ENCODE results near the gene AMBRA1.

The AMBRA1 gene

DNA sequence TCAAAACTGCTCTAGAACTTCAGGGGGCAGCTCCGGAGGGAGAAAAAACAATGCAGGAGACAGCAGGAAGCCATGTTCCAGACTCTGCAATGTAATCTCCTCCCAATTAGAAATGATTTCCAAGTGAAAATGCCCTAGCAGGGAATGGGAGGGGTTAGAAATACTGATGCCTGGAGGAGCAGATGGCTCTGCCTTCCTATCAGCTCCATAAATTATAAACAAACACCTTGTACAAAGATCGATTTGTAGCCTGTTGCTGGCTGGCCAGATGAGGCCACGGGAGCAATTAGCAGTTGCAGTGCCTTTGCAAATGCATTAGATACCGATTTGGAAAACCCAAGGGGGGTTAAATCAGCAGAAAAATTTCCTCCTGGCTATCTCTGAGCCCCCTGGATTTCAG is 155.6 kb downstream of the AMBRA1 start:
- no peak for DNase-seq (ENCODE audit: low spot score)

DNA sequence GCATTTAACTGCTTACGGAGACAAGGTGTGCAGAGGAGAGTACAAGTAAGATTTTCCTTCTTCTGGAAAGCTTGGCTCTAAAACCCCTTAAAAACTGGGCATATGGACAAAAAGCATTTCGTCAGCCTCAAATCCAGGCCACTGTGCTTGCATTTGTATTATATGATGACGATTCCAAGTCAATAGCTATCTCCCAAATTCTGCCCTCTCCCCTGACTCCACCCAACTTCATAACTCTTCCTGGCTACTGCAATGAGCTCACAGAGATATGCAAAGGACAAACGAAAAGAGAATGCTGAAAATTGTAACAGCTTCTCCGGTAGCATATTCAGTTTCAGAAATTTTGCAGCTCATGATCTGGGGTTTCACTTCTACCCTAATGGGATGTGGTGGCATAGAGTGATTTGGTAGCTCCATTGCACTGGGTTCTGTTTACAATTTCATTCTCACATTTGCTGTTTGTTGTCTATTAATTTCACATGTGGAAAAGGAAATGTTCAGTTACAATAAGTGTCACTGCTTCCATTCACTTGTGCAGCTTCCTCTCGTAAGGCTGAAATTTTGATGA is 156.6 kb downstream of the AMBRA1 start:
- no peak for DNase-seq (ENCODE audit: low spot score)

DNA sequence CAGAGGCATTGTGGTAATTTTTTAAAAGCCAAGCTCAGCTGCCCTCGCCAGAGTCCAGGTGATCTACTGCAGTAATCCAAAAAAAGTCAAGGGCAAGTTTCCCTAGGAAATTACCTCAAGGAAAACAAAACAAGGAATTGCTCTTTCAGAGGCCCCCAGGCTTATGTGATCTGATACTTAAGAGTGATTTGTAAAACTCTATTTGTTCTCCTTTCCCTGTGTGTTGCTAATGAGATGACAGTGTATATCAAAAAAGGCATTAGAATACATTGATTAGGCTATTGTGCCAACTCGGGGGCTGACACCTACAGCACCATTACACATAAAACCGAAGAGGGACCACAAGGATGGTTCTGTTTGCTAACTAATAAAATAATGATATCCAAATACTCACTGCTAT is 157.7 kb downstream of the AMBRA1 start:
- DNase-seq (ENCODE audit: low spot score): no peak

DNA sequence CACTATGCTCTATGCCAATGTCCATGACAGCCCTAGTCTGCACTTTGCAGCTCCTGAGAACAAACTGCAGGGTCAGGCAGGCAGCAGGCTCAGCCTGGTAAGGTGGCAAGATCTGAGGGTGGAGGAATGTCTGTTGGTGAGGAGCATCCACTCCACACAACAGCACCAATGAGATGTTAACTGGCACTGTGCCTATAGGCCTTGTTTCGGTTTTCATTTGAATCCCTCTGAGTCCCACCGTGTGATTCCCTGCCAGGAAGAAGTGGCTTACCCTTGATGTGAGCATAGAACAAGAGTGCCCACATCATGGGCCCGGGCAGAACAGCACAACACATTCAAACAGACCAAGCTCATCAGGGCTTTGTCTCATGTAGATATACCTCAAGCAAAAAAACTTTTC is 158.1 kb downstream of the AMBRA1 start:
- DNase-seq (ENCODE audit: low spot score): no peak

DNA sequence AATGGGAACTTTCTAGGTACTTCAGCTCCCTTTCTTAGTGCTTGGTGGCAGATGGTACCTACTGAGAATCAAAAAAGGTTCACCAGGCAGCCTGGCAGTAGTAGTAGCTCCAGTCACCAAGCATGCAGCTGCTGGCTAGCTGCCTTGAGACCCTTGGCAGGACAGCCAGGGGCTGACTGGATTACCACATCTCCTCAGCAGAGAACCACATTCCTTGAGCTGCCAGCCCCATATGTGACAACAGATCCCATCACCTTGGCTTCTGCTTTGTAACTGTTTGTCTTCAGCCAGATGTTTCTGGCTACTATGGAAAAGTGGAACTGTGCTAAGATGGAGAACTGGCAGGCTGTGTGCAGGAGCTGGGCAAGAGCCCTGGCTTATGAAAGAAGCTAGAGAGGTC is 162.6 kb downstream of the AMBRA1 start:
- no peak for DNase-seq (ENCODE audit: low spot score)

DNA sequence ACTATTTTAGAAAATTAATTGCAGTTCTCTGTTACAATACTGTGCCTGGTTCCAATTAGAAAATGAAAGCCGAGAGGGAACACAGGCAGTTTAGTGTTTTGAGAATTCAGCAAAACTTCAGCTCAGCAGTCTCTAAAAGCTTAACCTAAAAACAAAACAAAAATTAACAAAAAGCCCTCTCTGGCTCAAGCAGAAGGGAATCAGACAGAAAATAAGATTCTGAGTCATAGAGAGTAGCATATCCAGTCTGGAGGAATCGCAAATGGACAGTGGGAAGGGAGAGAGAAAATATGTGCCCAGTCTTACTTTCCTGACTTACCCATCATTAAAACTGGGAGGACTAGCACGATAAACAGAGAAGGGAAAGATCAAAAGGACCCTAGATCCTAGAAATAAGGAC is 164.1 kb downstream of the AMBRA1 start:
- DNase-seq (ENCODE audit: low spot score): peak; percentile 30

DNA sequence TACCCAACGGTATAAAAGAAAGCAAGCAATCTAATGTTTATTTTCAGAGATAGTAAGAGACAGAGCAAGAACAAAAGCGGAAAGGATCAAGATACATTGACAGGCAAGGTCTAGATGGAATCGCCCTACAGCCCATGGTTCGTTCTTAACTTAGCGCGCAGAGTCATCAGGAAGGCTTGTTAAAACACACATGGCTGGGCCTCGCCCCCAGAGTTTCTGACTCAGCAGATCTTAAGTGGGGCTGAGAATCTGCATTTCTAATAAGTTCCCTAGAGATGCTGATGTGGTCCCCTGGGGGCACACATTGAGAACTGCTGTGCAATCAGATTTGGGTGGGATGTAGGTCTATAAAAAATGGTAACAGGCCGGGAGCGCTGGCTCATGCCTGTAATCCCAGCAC is 166.5 kb downstream of the AMBRA1 start:
- no peak for DNase-seq (ENCODE audit: low spot score)

DNA sequence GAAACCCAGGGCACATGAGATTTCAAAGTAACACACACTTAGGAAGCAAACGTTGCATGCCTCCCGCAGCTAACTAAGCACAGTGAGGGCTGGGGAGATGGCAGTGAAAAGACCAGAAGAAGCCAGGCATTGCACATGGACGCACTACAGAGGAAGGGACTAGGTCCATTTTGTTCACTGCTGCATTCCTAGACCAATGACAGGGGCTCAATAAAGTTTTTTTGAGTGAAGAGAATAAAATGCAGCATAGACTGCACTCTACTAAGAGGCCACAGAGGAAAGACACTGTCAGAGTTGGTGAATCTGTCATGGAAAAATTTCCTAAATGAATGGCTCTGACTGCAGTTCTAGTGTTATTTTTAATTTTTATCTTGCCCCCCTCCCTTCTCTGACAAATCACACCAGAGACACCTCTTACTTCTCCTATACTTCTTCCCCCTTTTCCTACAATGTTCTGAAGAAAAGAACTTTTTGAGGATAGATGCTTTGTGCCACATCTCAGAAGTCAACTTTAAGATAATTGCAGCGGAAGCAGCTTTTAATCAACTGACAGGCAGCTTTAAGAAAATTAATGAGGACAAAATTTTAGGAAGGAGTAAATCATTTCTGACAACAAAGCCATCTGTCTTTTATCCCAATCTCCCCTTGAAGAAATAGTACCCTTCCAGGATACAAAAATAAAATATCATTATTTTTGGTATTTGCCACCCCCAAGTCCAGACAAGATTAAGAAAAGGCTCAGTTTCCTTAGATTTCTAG is 167.4 kb downstream of the AMBRA1 start:
- no peak for DNase-seq (ENCODE audit: low spot score)

DNA sequence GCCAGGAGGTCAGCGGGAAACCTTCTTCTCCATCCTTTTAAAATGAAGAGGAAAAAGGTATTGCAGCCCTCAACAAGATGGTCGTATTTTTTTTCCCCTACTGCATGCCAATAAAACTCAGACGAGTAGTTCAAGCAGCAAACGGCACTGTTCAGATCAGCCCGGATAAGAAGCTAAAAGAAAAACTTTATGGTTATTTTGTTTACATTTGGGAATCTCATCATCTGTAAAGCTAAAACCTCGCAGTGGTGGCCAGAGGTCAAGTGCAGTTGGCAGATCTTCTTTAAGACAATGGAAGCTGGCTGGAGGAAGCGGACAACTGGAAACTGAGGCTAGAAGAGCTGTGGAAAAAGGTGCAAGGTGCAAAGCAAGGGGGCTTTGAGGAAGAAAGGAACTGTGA is 171.2 kb downstream of the AMBRA1 start:
- DNase-seq (ENCODE audit: low spot score): no peak

DNA sequence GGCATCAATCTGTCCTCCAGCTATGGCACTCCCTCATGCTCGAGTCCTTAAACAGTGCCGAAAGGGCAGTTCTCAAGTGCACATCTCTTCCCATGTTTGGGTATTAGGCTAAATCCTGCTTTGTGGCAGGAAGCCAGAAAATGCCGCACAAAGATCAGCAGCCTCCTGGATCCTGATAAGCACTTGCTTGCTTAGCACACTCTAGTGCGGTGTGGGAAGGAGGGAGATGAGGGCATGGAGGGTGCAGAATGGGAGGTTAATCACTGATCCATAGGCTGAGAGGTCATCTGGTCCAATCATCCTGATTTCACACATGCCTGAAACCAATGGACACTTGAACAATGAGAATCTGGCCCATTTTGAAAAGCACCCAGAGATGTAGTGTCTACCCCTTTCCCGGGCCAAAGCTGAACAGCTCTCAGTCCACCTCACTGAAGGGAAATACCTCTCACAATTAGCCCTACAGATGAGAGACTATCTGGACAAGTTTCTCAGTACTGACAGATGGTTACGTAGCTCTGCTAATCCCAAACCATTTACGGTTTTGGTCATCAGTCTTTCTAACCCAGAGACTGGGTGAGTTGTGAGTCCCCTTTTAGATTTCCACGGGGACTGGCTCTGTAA is 172.5 kb downstream of the AMBRA1 start:
- DNase-seq (ENCODE audit: low spot score): no peak

DNA sequence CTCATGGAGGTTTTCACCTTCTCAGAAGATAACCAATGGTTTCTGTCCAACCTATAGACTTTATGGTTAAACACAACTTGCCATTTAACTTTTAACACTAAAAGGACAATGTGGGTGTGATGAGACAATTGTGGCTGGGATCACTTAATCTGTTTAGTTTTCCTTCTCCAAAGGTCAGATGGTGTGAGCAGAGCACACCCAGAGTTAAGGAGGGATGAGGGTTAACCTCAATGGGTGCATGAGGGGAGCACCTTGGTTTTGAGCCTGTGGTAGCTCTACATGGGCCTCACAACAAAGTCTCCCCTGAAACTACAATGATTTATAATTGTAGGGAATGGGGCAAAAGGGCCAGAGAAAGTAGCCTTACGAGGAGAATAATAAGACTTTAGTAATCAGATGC is 173.3 kb downstream of the AMBRA1 start:
- no peak for DNase-seq (ENCODE audit: low spot score)

DNA sequence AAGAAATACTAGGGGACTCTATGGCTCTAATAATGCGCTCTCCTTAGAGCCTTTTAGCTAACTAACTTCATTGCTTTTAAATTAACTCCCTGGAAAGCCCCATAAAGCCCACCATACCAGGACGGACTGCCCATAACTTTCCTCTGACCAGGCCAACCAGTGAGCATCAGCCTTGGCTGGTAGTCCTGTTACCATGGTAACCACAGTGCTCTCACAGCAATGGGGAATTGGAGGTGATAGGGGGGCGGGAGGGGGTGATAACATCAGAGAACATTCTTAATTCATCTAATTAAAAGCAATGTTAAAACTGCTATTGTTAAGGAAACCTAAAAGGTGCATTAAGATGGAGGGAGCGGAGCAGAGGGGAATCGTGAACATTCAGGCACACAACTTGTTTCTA is 175.1 kb downstream of the AMBRA1 start:
- DNase-seq (ENCODE audit: low spot score): no peak

DNA sequence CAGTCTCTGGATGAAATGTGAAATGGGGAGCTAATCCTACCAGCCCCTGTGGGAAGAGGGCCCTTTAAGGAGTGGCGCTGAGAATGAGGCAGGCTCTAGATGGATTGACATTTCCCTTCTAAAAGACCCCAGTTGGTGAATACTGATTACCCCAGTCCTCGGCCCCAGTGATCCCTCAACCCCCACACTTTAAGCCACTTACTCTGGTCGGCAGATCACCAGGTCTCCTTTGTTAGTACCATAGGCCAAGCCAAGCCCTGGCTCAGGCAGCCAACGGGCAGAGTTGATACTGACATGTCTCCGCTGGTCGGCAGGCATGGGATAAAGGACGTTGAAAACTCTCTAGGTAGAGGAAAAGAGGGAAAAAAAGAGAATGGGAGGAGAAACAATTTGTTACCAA is 176.1 kb downstream of the AMBRA1 start:
- no peak for DNase-seq (ENCODE audit: low spot score)

DNA sequence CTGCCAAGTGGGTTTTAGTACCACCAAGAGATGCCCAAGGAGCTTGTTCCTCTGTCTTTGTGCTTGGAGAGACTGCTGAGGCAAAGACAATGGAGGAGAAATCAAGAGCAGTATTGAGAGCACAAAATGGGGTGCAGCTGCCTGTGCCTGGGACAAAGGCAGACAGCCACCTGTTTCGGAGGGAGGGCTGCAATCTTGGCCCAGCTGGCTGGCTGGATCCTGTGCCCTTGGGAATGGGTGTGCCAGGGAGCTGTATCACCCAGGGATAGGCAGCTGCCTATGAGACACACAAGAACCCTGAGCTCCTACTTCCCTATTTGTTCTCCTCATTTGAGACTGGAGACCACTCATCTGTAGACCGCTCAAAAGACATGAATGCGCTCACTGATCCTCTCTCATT is 178.9 kb downstream of the AMBRA1 start:
- DNase-seq (ENCODE audit: low spot score): no peak

DNA sequence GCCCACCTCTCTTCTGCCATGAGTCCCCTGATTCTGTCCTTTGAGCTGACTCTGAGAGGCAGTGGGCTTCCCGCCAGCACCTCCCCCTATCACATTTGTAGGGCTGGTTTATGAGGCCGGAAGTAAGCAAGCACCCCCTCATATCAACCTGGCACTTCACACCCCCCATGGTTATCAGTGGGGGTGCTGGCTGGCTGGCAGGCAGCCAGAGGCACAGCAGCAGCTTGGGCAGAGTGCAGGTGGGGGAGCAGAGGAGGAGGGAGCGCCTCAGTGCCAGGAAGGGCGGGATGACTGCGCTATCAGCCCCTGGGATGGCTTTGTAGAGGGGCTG is 179.4 kb downstream of the AMBRA1 start:
- DNase-seq (ENCODE audit: low spot score): no peak

DNA sequence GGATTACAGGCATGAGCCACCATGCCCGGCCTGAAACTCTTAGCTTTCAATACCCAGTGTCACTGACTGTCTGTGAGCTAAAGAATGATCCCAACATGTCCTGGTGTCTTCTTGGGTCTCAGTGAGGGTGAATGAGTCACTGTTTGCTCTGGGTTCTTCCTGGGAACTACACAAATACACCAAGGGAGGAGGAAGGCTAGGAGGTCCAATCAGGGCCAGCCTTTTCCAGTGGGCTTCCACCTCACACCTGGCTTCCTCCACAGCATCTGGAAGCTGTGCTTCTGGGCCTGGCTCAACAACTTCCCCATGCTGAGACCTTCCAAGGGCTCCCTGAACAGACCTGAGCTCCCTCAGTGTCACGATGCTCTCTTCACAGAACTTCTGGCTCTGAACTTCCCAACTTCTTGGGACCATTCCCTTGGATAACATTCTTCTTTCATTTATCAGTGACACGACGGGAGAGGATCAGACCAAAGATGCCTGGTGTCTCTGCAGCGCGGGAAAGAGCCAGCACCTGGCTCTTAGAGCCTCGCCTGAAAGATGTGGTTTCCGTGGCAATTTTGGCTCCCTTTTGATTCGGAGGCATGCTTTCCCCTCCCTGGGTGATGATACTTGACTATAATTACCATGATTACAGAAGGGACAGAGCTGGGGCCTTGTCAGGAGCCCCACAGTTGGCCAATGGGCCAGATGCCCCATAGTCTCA is 179.9 kb downstream of the AMBRA1 start:
- DNase-seq (ENCODE audit: low spot score): no peak

DNA sequence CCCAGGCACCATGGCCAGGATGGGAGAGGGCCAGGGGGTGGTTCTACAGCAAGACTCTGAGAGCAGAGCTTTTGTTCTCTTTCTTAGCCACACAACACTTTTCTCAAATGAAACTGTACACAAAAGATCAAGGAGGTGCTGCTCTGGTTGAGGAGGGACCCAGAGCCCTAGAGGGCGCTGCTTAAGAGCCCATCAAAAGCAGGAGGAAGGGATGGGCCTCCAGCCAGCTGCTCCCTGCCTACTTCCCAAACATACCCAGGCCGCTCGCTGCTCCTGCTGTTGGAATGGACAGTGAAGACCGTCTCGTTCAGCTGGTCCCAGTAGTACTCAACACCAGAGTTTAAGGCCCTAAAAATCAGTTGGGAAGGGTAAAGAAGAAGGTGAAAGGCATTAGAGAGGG is 183.8 kb downstream of the AMBRA1 start:
- no peak for DNase-seq (ENCODE audit: low spot score)

DNA sequence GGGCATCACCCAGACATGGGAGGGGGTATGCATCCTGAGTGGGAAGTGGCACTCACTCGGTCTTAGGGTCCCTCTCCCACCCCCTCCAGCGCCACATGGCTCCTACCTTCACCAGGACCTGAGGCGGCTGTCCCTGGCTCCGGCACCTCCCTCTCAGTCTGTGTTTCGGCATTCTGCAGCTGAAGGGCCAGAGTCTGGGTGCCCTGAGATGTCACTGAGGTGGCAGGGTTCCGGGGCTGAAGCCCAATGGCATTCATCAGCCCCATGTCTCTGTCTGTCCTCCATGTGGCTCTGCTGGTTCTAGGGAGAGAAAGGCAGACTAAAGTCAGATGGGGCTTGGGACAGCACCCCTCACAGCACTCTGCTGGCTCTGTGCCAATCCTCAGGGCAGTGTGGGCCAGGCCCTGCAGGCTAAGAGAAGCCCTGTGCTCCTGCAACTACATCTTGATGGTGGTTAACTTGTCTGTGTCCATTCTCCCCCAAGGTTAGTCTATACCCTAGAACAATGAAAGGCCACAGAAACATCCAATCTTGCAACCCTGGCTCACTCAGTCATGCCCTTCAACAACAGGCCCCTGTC is 185.3 kb downstream of the AMBRA1 start:
- no peak for DNase-seq (ENCODE audit: low spot score)

DNA sequence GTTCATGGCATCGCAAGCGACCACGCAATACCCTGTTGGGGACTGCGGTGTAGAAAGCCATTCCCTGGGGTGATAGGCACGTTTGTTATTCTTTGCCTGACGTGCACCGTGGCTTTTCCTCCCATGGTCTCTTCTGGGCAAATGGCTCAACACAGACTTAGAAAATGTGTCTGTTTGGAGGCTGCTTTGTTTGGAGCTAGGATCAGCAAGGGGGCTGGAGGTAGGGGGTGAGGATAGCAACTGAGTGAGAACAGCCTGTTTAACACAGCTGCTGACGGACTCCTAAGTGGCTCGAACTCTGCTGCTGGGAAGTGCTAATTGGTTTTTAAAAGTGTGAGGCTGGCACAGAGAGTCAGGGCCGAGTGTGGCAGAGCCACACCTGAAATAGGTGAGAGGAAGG is 186.2 kb downstream of the AMBRA1 start:
- no peak for DNase-seq (ENCODE audit: low spot score)

DNA sequence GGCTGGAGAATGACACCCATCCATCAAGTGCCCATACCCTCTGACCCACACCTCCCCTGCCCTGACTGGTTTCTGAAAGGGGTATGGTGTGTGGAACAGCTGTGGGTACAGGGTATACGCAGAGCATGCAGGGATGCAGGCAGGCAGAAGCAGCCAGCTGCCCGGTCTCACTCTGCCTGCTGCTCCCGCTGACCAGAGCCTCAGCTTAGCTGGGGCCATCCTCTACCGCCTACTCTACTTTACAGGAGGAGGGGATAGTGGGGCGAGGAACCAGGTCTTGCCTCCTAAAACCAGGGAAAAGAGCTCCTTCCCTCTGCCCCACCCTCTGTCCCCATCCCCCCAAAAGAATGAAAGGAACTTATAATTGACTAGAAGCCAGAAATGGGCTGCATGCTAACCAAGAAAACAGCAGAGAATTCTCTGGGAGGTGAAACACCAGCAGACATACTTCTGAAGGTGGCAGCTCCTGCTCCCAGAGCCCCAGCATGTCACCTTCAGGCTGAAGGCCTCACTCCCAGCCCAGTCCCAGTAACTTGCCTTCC is 189.3 kb downstream of the AMBRA1 start:
- DNase-seq (ENCODE audit: low spot score): no peak

DNA sequence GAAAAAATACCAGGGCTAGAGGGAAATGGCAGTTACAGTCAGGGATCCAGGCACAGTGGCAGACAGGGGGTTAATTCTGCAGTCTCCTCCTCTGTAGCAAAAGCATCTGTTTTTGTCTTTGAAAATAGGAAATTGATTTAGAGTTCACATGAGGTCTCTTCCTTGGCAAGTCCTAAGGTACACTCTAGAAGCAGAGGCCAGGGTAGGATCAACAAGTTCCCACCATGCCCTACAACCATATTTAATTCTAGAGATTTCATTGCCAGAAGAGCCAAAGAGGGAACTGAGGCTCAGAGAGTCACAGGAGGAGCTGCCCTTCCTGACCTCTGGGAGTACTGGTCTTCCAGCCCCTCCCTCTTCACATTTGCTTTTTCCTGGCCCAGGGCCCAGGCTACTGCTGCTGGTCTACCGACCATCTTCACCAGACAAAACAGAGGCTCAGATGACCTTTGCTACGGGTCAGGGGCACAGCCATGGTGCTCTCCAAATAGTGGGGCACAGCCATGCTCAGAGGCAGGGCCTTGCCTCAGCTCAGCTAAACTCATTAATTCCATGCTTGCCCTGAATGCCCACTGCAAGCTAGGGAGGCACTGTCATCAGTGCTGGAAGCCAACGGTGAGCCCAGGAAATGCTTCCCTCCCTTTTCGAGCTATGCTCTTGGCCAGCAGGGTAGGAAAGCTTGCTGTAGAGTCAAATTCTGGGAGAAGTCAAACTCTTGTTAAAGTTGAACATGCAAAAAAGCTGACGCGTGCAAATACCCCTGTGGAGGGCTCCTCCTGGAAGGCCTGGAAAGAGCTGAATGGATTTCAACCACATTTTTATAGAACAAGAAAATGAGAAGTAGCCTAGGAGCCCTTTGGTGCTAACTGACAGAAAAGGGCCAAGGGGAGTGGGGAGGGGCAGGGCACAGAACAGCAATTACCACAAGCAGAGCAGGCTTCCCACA is 190.6 kb downstream of the AMBRA1 start:
- no peak for DNase-seq (ENCODE audit: low spot score)
